CD14-positive monocyte (primary cell): ENCODE results near the gene CDH13. TPM values are rescaled to one million over a fixed set of nuclear protein-coding genes. Genes with fewer than 3 reads are reported as not detected.

Experiments
- DNase-seq, 3 donors: peaks; one replicate each; pipeline ENCODE4 v3.0.0-alpha.2; 2011 to 2022
- H2AFZ ChIP-seq: 2 replicates; pipeline ENCODE4 v1.6.0; 2012; ENCODE audit warnings: mild to moderate bottlenecking, low read depth, low read length, inconsistent platforms; ENCODE audit not compliant: insufficient read depth, poor library complexity, severe bottlenecking
- H3K27ac ChIP-seq, 2 donors: 1 replicate in 1 of 2; 2 replicates in 1 of 2; pipeline ENCODE4 v1.5.1; 2012 to 2013; ENCODE audit warnings: low read length in 2 of 2, control low read depth in 1 of 2, inconsistent platforms in 1 of 2, low read depth in 1 of 2, mild to moderate bottlenecking in 1 of 2
- H3K27me3 ChIP-seq, 2 donors: one replicate each; pipeline versions ENCODE4 v1.6.0 to v1.6.1; 2011 to 2013; ENCODE audit warnings: low read length in 2 of 2; ENCODE audit not compliant: control insufficient read depth in 2 of 2, insufficient read depth in 2 of 2
- H3K36me3 ChIP-seq, 2 donors: replicated peaks in 1 of 2; 1 replicate in 1 of 2; 2 replicates in 1 of 2; pipeline versions ENCODE4 v1.5.1 to v1.6.1; 2012 to 2013; ENCODE audit warnings: low read length in 2 of 2, control low read depth in 1 of 2, inconsistent platforms in 1 of 2, mild to moderate bottlenecking in 1 of 2; ENCODE audit not compliant: insufficient read depth in 2 of 2, control insufficient read depth in 1 of 2
- H3K4me1 ChIP-seq, 2 donors: 1 replicate in 1 of 2; 2 replicates in 1 of 2; pipeline versions ENCODE4 v1.5.1 to v1.6.1; 2012 to 2013; ENCODE audit warnings: low read length in 2 of 2, control low read depth in 1 of 2, inconsistent platforms in 1 of 2, mild to moderate bottlenecking in 1 of 2, moderate library complexity in 1 of 2; ENCODE audit not compliant: insufficient read depth in 2 of 2, control insufficient read depth in 1 of 2
- H3K4me2 ChIP-seq: replicated peaks from 2 replicates; pipeline ENCODE3; 2012; ENCODE audit warnings: low read length, moderate library complexity, mild to moderate bottlenecking; ENCODE audit not compliant: poor library complexity, severe bottlenecking; ENCODE audit errors: extremely low read depth
- H3K4me3 ChIP-seq, 3 experiments: fragments of 200-600 bp in 1 of 3; sonication (generic) in 1 of 3; replicated peaks in 1 of 3; 1 replicate in 2 of 3; 2 replicates in 1 of 3; pipeline ENCODE4 v1.5.1; 2011 to 2013; ENCODE audit warnings: low read length in 3 of 3, mild to moderate bottlenecking in 3 of 3, control low read depth in 2 of 3, low read depth in 2 of 3, inconsistent platforms in 1 of 3, moderate library complexity in 1 of 3
- H3K79me2 ChIP-seq: 2 replicates; pipeline ENCODE4 v1.6.0; 2012; ENCODE audit warnings: mild to moderate bottlenecking, control low read depth, inconsistent platforms, low read length, moderate library complexity; ENCODE audit not compliant: insufficient read depth
- H3K9ac ChIP-seq: 2 replicates; pipeline ENCODE4 v1.6.0; 2017; ENCODE audit warnings: low read length, mild to moderate bottlenecking; ENCODE audit not compliant: insufficient read depth, poor library complexity, severe bottlenecking
- H3K9me3 ChIP-seq, 2 donors: replicated peaks in 1 of 2; 1 replicate in 1 of 2; 2 replicates in 1 of 2; pipeline versions ENCODE4 v1.5.1 to v1.6.1; 2012 to 2013; ENCODE audit warnings: low read length in 2 of 2, control low read depth in 1 of 2; ENCODE audit not compliant: control insufficient read depth in 1 of 2, insufficient read depth in 1 of 2
- H4K20me1 ChIP-seq: 2 replicates; pipeline ENCODE4 v1.6.0; 2012; ENCODE audit warnings: mild to moderate bottlenecking, low read length, control low read depth, moderate library complexity; ENCODE audit not compliant: insufficient read depth
- H3K27ac Mint-ChIP-seq, 7 donors: one replicate each; pipeline ENCODE4 v1.8.0; 2020; ENCODE audit warnings: mild to moderate bottlenecking in 7 of 7, mixed read lengths in 7 of 7, moderate library complexity in 6 of 7, inconsistent platforms in 2 of 7
- H3K27me3 Mint-ChIP-seq, 3 donors: one replicate each; pipeline ENCODE4 v1.8.0; 2021 to 2022; ENCODE audit warnings: low read depth in 3 of 3, mild to moderate bottlenecking in 3 of 3, mixed read lengths in 3 of 3, moderate library complexity in 3 of 3, inconsistent platforms in 1 of 3
- H3K36me3 Mint-ChIP-seq, 2 donors: one replicate each; pipeline ENCODE4 v1.8.0; 2020; ENCODE audit warnings: mixed read lengths in 2 of 2, inconsistent platforms in 1 of 2, mild to moderate bottlenecking in 1 of 2
- H3K4me1 Mint-ChIP-seq: one replicate; pipeline ENCODE4 v1.8.0; 2020; ENCODE audit warnings: mild to moderate bottlenecking, mixed read lengths
- H3K4me3 Mint-ChIP-seq, 2 donors: one replicate each; pipeline ENCODE4 v1.8.0; 2020; ENCODE audit warnings: mild to moderate bottlenecking in 2 of 2, mixed read lengths in 2 of 2, moderate library complexity in 1 of 2
- H3K9me3 Mint-ChIP-seq, 7 donors: one replicate each; pipeline ENCODE4 v1.8.0; 2020 to 2022; ENCODE audit warnings: mixed read lengths in 7 of 7, mild to moderate bottlenecking in 6 of 7, moderate library complexity in 6 of 7, inconsistent platforms in 2 of 7
- WGBS: methylation state at CpG from one replicate; pipeline ENCODE4 v1.1.5; 2013; ENCODE audit warnings: missing lambda C conversion rate; ENCODE audit not compliant: insufficient coverage; 5-methylcytosine and 5-hydroxymethylcytosine counted together
- intact Hi-C, 2 donors: fragments of 100-400 bp; cut with micrococcal nuclease; formaldehyde crosslinking; loops; one replicate each; pipeline versions ENCODE4 v1.15.0 to v1.15.1; 2023
- polyA plus RNA-seq, 3 donors: library from polyadenylated mRNA; depleted of rRNA in 1 of 3; unstranded in 2 of 3; stranded (reverse) in 1 of 3; fragments of 300-500 nt in 2 of 3; fragments of >200 nt in 1 of 3; fragmentation: Illumina TruSeq in 2 of 3; gene quantifications; 1 replicate in 2 of 3; 2 replicates in 1 of 3; pipeline ENCODE4 v1.2.3, GENCODE V29; 2012 to 2021
- TF ChIP-seq, protein P1 (sequence below): fragments of 200-600 bp; IDR thresholded peaks from one replicate; pipeline ENCODE4 v1.8.0; 2022; ENCODE audit warnings: antibody characterized with exemption, mild to moderate bottlenecking

Gene CDH13
- polyA plus RNA-seq, 3 donors, result 0.13 to 0.19 TPM; not detected in 1

DNA sequence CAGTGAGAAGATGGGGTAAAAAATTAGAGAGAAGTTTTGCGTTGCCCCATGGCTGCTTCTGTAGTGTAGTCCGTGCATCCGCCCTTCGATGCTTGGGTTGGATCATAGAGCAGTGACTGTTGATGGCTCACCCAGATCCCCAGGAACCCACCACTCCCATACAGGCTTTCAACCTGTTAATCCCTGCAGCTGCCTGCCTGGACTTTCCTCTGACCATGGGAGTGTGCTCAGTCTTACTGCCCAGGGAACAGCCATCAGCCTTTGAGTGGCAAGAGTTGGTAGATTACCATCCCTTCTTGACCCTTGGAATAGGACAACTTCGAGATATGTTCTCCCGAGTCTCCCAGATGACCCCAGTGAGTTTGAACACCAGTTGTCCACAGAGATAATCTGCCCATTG, 881.5 kb downstream of the CDH13 start:
- WGBS, result 90% methylated on average over 4 of the region's 6 CpGs
- no peak overlapping the region for H3K4me3 Mint-ChIP-seq

DNA sequence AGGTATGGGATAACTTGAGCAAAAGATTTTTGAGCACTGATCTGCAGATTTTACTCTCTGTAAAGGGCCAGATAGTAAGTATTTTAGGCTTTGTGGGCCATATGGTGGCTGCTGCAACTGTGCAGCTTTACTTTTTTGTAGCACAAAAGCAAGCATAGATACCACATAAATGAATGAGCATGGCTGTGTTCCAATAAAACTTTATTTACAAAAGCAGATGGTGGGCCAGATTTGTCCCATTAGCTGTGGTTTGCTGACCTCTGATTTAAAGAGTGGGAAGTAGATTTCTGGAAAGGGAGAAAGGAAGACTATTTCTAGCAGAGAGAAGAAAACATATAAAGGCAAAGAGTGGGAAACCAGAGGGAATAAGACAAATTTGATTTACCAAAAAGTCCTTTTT, 882.5 kb downstream of the CDH13 start:
- TF ChIP-seq, protein P1, sequence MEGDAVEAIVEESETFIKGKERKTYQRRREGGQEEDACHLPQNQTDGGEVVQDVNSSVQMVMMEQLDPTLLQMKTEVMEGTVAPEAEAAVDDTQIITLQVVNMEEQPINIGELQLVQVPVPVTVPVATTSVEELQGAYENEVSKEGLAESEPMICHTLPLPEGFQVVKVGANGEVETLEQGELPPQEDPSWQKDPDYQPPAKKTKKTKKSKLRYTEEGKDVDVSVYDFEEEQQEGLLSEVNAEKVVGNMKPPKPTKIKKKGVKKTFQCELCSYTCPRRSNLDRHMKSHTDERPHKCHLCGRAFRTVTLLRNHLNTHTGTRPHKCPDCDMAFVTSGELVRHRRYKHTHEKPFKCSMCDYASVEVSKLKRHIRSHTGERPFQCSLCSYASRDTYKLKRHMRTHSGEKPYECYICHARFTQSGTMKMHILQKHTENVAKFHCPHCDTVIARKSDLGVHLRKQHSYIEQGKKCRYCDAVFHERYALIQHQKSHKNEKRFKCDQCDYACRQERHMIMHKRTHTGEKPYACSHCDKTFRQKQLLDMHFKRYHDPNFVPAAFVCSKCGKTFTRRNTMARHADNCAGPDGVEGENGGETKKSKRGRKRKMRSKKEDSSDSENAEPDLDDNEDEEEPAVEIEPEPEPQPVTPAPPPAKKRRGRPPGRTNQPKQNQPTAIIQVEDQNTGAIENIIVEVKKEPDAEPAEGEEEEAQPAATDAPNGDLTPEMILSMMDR, result no peak
- peaks cover 0 to 3% of the 10 kb centered on the region in 2 donors for H3K9me3 ChIP-seq
- H3K27ac ChIP-seq, result no peak overlapping the region
- DNase-seq, result no peak
- no peaks in the 10 kb centered on the region for H3K36me3 ChIP-seq
- Mint-ChIP-seq H3K36me3 (no peaks in the 10 kb centered on the region), H3K4me3 (no peak overlapping the region), H3K27ac (no peak overlapping the region), H3K4me1 (no peaks in the 10 kb centered on the region), H3K9me3 (peaks cover 0 to 6% (median 2%) of the 10 kb centered on the region in 7 donors), H3K27me3 (peaks cover 0 to 5% (median 0%) of the 10 kb centered on the region in 3 donors)
- H2AFZ ChIP-seq, result no peak overlapping the region
- no peak overlapping the region for H3K9ac ChIP-seq
- intact Hi-C loops, result no loop called here
- no peak overlapping the region for H3K4me2 ChIP-seq
- H3K4me1 ChIP-seq, result no peaks in the 10 kb centered on the region
- H3K27me3 ChIP-seq, result no peaks in the 10 kb centered on the region
- no peaks in the 10 kb centered on the region for H4K20me1 ChIP-seq
- H3K79me2 ChIP-seq, result no peaks in the 10 kb centered on the region
- H3K4me3 ChIP-seq, result no peak overlapping the region

More for the DNA sequence above, 881.5 kb downstream of the CDH13 start:
- peaks cover 0 to 3% of the 10 kb centered on the region in 2 donors for H3K9me3 ChIP-seq
- H4K20me1 ChIP-seq, result no peaks in the 10 kb centered on the region
- no peak for DNase-seq
- H3K4me3 ChIP-seq, result no peak overlapping the region
- no peaks in the 10 kb centered on the region for H3K36me3 ChIP-seq
- H3K9me3 Mint-ChIP-seq, result peaks cover 0 to 6% (median 2%) of the 10 kb centered on the region in 7 donors
- intact Hi-C loops, result no loop called here
- peaks cover 0 to 9% (median under 1%) of the 10 kb centered on the region in 3 donors for H3K27me3 Mint-ChIP-seq
- no peaks in the 10 kb centered on the region for H3K4me1 Mint-ChIP-seq
- H2AFZ ChIP-seq, result no peak overlapping the region
- H3K36me3 Mint-ChIP-seq, result no peaks in the 10 kb centered on the region
- no peak overlapping the region for H3K4me2 ChIP-seq
- H3K27ac ChIP-seq, result no peak overlapping the region
- H3K9ac ChIP-seq, result no peak overlapping the region
- H3K4me1 ChIP-seq, result no peaks in the 10 kb centered on the region
- H3K27me3 ChIP-seq, result no peaks in the 10 kb centered on the region
- H3K79me2 ChIP-seq, result no peaks in the 10 kb centered on the region
- H3K27ac Mint-ChIP-seq, result no peak overlapping the region
- TF ChIP-seq, protein P1, result no peak
